HG02798 (cell line): ENCODE measurements around the gene ACTN2.

ENCODE experiments used
- ATAC-seq: cut with Tn5 transposase; IDR thresholded peaks from one replicate; pipeline ENCODE4 v1.9.1; 2021; ENCODE audit warnings: mild to moderate bottlenecking; ENCODE audit not compliant: unreplicated experiment, poor library complexity

The ACTN2 gene

GRCh38 chr1:236765831-236766230 lies 79.5 kb downstream of the ACTN2 start:
- no peak for ATAC-seq

GRCh38 chr1:236766506-236766905 lies 80.2 kb downstream of the ACTN2 start:
- no peak for ATAC-seq

- no peak for ATAC-seq
Measured at GRCh38 chr1:236767276-236767675, 81.0 kb downstream of the ACTN2 start.

- no peak for ATAC-seq
Measured at GRCh38 chr1:236768601-236769000, 82.3 kb downstream of the ACTN2 start.

GRCh38 chr1:236773919-236774318 lies 87.6 kb downstream of the ACTN2 start:
- no peak for ATAC-seq

- no peak for ATAC-seq
Measured at GRCh38 chr1:236774926-236775325, 88.6 kb downstream of the ACTN2 start.

GRCh38 chr1:236779312-236779711 lies 93.0 kb downstream of the ACTN2 start:
- no peak for ATAC-seq

- no peak for ATAC-seq
Measured at GRCh38 chr1:236785477-236785876, 99.2 kb downstream of the ACTN2 start.

- no peak for ATAC-seq
Measured at GRCh38 chr1:236786453-236786852, 100.2 kb downstream of the ACTN2 start.

- ATAC-seq = no peak
Measured at GRCh38 chr1:236794585-236795034, 108.3 kb downstream of the ACTN2 start.

- ATAC-seq = peak; percentile 98
Measured at GRCh38 chr1:236795035-236795756, 108.9 kb downstream of the ACTN2 start, which contains the start of gene MTR. MTR (plus strand) TSS chr1:236795292; CDS start chr1:236795704, 412 bp downstream.

GRCh38 chr1:236795757-236796667 lies 109.7 kb downstream of the ACTN2 start:
- ATAC-seq = peak; percentile 22

GRCh38 chr1:236799001-236799400 lies 112.7 kb downstream of the ACTN2 start:
- no peak for ATAC-seq

GRCh38 chr1:236800002-236800620 lies 113.8 kb downstream of the ACTN2 start:
- no peak for ATAC-seq

GRCh38 chr1:236800623-236801022 lies 114.3 kb downstream of the ACTN2 start:
- ATAC-seq = no peak

- ATAC-seq = no peak
Measured at GRCh38 chr1:236802264-236802663, 116.0 kb downstream of the ACTN2 start.

GRCh38 chr1:236806634-236807033 lies 120.3 kb downstream of the ACTN2 start:
- no peak for ATAC-seq

GRCh38 chr1:236808005-236808404 lies 121.7 kb downstream of the ACTN2 start:
- ATAC-seq = no peak

- ATAC-seq = no peak
Measured at GRCh38 chr1:236808564-236809130, 122.3 kb downstream of the ACTN2 start.

GRCh38 chr1:236809148-236809547 lies 122.8 kb downstream of the ACTN2 start:
- ATAC-seq = no peak
